Upper lobe of left lung (tissue), 6 donors: ENCODE data around the gene GSTO2. TPM values are rescaled to one million over a fixed set of nuclear protein-coding genes. Genes with fewer than 3 reads are reported as not detected.

ENCODE experiments used
- ATAC-seq, 2 donors: fragments of 200-7000 bp; cut with Tn5 transposase; one replicate each; pipeline ENCODE4 v1.9.1; 2022; ENCODE audit warnings: mild to moderate bottlenecking in 2 of 2, moderate library complexity in 2 of 2; ENCODE audit not compliant: low FRiP score in 2 of 2
- DNase-seq, 2 donors: peaks; one replicate each; pipeline ENCODE4 v3.0.0-alpha.2; 2019 to 2020
- H3K27ac ChIP-seq, 4 donors: fragments of 200-600 bp; sonication (generic); one replicate each; pipeline ENCODE4 v1.5.1; 2016 to 2019
- H3K27me3 ChIP-seq, 4 donors: fragments of 200-600 bp; sonication (generic); one replicate each; pipeline ENCODE4 v1.5.1; 2017 to 2019
- H3K36me3 ChIP-seq, 4 donors: fragments of 200-600 bp; sonication (generic); one replicate each; pipeline ENCODE4 v1.5.1; 2016 to 2019
- H3K4me1 ChIP-seq, 4 donors: fragments of 200-600 bp; sonication (generic); one replicate each; pipeline ENCODE4 v1.5.1; 2018 to 2019
- H3K4me3 ChIP-seq, 4 donors: fragments of 200-600 bp; sonication (generic); one replicate each; pipeline ENCODE4 v1.5.1; 2017 to 2019; ENCODE audit warnings: mild to moderate bottlenecking in 2 of 4, moderate library complexity in 1 of 4
- H3K9me3 ChIP-seq, 4 donors: fragments of 200-600 bp; sonication (generic); one replicate each; pipeline ENCODE4 v1.5.1; 2018 to 2019
- CTCF ChIP-seq, 6 experiments: fragments of 450-650 bp in 4 of 6; fragments of 200-600 bp in 2 of 6; sonication (generic) in 2 of 6; IDR thresholded peaks; one replicate each; pipeline ENCODE4 v1.5.1; 2016 to 2019; ENCODE audit warnings: antibody characterized with exemption in 6 of 6
- EP300 ChIP-seq, 4 donors: sonication (generic); formaldehyde crosslinking; IDR thresholded peaks; one replicate each; pipeline ENCODE4 v1.5.1; 2017; ENCODE audit warnings: antibody characterized with exemption in 4 of 4, control low read depth in 2 of 4
- POLR2A ChIP-seq, 4 donors: fragments of 450-650 bp; IDR thresholded peaks; one replicate each; pipeline ENCODE4 v1.5.1; 2016 to 2017; ENCODE audit warnings: antibody characterized with exemption in 4 of 4, mild to moderate bottlenecking in 2 of 4
- POLR2AphosphoS5 ChIP-seq, 2 donors: sonication (generic); formaldehyde crosslinking; IDR thresholded peaks; one replicate each; pipeline ENCODE4 v1.5.1; 2017; ENCODE audit warnings: antibody characterized with exemption in 2 of 2
- WGBS, 2 donors: methylation state at CpG; one replicate each; pipeline ENCODE4 v1.1.5; 2017 to 2018; 5-methylcytosine and 5-hydroxymethylcytosine counted together
- total RNA-seq, 6 donors: library from RNA; depleted of rRNA in 4 of 6; stranded (reverse); fragments of >200 nt in 4 of 6; gene quantifications; one replicate each; pipeline versions ENCODE4 v1.1.0 to v1.2.1, GENCODE V29; 2016 to 2021
- donor health status: DM: no; HTN: no; CAD: no; lungs with moderate emphysema.
- donor health status: DM: no; HTN: yes; CAD: no; lungs with severe emphysema.

The GSTO2 gene
- total RNA-seq, 6 donors from 2014 or later, result 2.8 to 11.2 (median 7.8) TPM

GRCh38 chr10:104347295-104348045 lies 78.5 kb downstream of the GSTO2 start:
- DNase-seq (no peak), ATAC-seq (no peak)
- WGBS, 2 donors, result 71 to 86% methylated on average over 4 of the region's 4 CpGs
- H3K36me3 ChIP-seq, result no peaks in the 10 kb centered on the region
- TF ChIP-seq CTCF (IDR thresholded peaks at IDR 0.05), result no peak
- TF ChIP-seq EP300 (IDR thresholded peaks at IDR 0.05), result no peak
- no peak for TF ChIP-seq POLR2A (IDR thresholded peaks at IDR 0.05)
- H3K4me3 ChIP-seq, result no peak overlapping the region
- H3K27me3 ChIP-seq, result no peaks in the 10 kb centered on the region
- H3K9me3 ChIP-seq, result no peaks in the 10 kb centered on the region
- H3K27ac ChIP-seq, result peak overlapping the region in 1 of 4 donors; percentile 86
- peaks cover 17 to 32% (median 25%) of the 10 kb centered on the region in 4 donors for H3K4me1 ChIP-seq

- ATAC-seq, result no peak
- Histone ChIP-seq H3K4me1 (peaks cover 25 to 42% (median 32%) of the 10 kb centered on the region in 4 donors), H3K4me3 (no peak overlapping the region), H3K27me3 (no peaks in the 10 kb centered on the region), H3K36me3 (no peaks in the 10 kb centered on the region), H3K9me3 (no peaks in the 10 kb centered on the region), H3K27ac (peak overlapping the region; percentile 78 to 86 (median 84))
- no peak for DNase-seq
- no peak for TF ChIP-seq EP300 (IDR thresholded peaks at IDR 0.05)
- peak in 1 of 2 donors; percentile 19 for TF ChIP-seq POLR2AphosphoS5 (IDR thresholded peaks at IDR 0.05)
- TF ChIP-seq CTCF (IDR thresholded peaks at IDR 0.05), result no peak
- no peak for TF ChIP-seq POLR2A (IDR thresholded peaks at IDR 0.05)
- WGBS, 2 donors, result 65 to 71% methylated on average over 2 of the region's 2 CpGs
Measured at GRCh38 chr10:104348601-104349000, 79.6 kb downstream of the GSTO2 start.

GRCh38 chr10:104349623-104350126 lies 80.7 kb downstream of the GSTO2 start:
- ATAC-seq (peak; percentile 59 to 80), DNase-seq (peak in 1 of 2 donors; percentile 70)
- TF ChIP-seq POLR2AphosphoS5 (IDR thresholded peaks at IDR 0.05), result peak; percentile 36 to 89
- TF ChIP-seq CTCF (IDR thresholded peaks at IDR 0.05), result no peak
- TF ChIP-seq EP300 (IDR thresholded peaks at IDR 0.05), result peak in 1 of 4 donors; percentile 68
- TF ChIP-seq POLR2A (IDR thresholded peaks at IDR 0.05), result no peak
- Histone ChIP-seq H3K4me1 (peaks cover 30 to 47% (median 38%) of the 10 kb centered on the region in 4 donors), H3K27me3 (no peaks in the 10 kb centered on the region), H3K27ac (peak overlapping the region; percentile 78 to 86 (median 84)), H3K4me3 (peak overlapping the region in 2 of 4 donors; percentile 19 to 21), H3K9me3 (no peaks in the 10 kb centered on the region), H3K36me3 (no peaks in the 10 kb centered on the region)
- 17 to 20% methylated on average over 5 of the region's 5 CpGs for WGBS, 2 donors

- Histone ChIP-seq H3K27ac (peak overlapping the region; percentile 78 to 86 (median 84)), H3K9me3 (no peaks in the 10 kb centered on the region), H3K4me1 (peaks cover 30 to 47% (median 38%) of the 10 kb centered on the region in 4 donors), H3K4me3 (peak overlapping the region in 2 of 4 donors; percentile 19 to 21), H3K36me3 (no peaks in the 10 kb centered on the region), H3K27me3 (no peaks in the 10 kb centered on the region)
- 23 to 32% methylated on average over 6 of the region's 6 CpGs for WGBS, 2 donors
- TF ChIP-seq EP300 (IDR thresholded peaks at IDR 0.05), result no peak
- TF ChIP-seq POLR2AphosphoS5 (IDR thresholded peaks at IDR 0.05), result no peak
- peak; percentile 59 to 82 (median 68) for TF ChIP-seq CTCF (IDR thresholded peaks at IDR 0.05)
- no peak for TF ChIP-seq POLR2A (IDR thresholded peaks at IDR 0.05)
- DNase-seq (no peak), ATAC-seq (peak; percentile 63 to 84)
Measured at GRCh38 chr10:104350127-104350635, 81.2 kb downstream of the GSTO2 start.
